PFSK-1 (cell line): Measurements from ENCODE around the gene CHST11.

Source experiments
- FOXP2 ChIP-seq: optimal IDR thresholded peaks from 2 replicates; pipeline ENCODE3; 2011; ENCODE audit warnings: borderline replicate concordance, control low read depth, inconsistent platforms; ENCODE audit not compliant: insufficient read depth; ENCODE audit errors: extremely low read length, extremely low read depth
- POLR2AphosphoS5 ChIP-seq: IDR thresholded peaks from 2 replicates; pipeline ENCODE4 v1.6.1; 2012; ENCODE audit warnings: low read depth, mild to moderate bottlenecking, control low read depth, low read length, moderate library complexity
- SIN3A ChIP-seq: IDR thresholded peaks from 2 replicates; pipeline ENCODE4 v1.6.1; 2012; ENCODE audit warnings: mild to moderate bottlenecking, low read length, moderate library complexity, borderline replicate concordance; ENCODE audit not compliant: insufficient read depth
- TAF1 ChIP-seq: IDR thresholded peaks from 2 replicates; pipeline ENCODE4 v1.6.1; 2012; ENCODE audit warnings: low read length, control low read depth, borderline replicate concordance; ENCODE audit not compliant: insufficient read depth
- TF ChIP-seq, protein P1 (sequence below), 2 experiments: IDR thresholded peaks; 2 replicates each; pipeline versions ENCODE4 v1.6.1 to v1.8.0; 2011 to 2012; ENCODE audit warnings: low read depth in 2 of 2, low read length in 2 of 2, control low read depth in 1 of 2, inconsistent platforms in 1 of 2, mild to moderate bottlenecking in 1 of 2, moderate library complexity in 1 of 2; ENCODE audit not compliant: insufficient read depth in 1 of 2

DNA sequence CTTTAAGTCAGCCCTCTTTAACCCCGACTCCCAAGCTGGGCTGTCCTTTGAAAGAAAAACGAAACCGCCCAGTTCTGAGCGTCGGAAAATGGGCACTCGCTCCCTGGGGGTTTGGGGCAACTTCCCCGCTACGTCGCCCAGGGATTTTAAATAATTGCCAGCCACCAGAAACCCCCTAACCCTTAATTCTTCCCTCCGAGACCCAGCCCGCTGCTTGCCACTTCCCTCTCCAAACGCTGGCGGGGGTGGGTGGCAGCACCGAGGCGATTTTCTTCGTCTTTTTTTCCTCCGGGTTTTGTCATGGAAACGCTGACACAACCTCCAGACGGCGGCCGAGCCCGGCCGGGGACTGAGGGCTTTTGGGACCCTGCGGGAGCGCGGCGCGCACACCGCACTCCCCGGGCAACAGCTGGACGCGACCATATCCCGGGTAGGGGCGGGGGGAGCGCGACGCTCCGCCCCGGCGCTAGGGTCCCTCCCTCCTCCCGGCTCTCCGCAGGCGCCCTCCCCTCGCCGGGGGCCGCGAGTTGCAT, at the start of gene CHST11:
- TF ChIP-seq TAF1, result no peak
- no peak for TF ChIP-seq POLR2AphosphoS5
- peak; percentile 50; the same call in 1 of the 2 replicates for TF ChIP-seq SIN3A
- TF ChIP-seq, protein P1, sequence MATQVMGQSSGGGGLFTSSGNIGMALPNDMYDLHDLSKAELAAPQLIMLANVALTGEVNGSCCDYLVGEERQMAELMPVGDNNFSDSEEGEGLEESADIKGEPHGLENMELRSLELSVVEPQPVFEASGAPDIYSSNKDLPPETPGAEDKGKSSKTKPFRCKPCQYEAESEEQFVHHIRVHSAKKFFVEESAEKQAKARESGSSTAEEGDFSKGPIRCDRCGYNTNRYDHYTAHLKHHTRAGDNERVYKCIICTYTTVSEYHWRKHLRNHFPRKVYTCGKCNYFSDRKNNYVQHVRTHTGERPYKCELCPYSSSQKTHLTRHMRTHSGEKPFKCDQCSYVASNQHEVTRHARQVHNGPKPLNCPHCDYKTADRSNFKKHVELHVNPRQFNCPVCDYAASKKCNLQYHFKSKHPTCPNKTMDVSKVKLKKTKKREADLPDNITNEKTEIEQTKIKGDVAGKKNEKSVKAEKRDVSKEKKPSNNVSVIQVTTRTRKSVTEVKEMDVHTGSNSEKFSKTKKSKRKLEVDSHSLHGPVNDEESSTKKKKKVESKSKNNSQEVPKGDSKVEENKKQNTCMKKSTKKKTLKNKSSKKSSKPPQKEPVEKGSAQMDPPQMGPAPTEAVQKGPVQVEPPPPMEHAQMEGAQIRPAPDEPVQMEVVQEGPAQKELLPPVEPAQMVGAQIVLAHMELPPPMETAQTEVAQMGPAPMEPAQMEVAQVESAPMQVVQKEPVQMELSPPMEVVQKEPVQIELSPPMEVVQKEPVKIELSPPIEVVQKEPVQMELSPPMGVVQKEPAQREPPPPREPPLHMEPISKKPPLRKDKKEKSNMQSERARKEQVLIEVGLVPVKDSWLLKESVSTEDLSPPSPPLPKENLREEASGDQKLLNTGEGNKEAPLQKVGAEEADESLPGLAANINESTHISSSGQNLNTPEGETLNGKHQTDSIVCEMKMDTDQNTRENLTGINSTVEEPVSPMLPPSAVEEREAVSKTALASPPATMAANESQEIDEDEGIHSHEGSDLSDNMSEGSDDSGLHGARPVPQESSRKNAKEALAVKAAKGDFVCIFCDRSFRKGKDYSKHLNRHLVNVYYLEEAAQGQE (IDR thresholded peaks at IDR 0.05; ENCODE audit: insufficient read depth in 1 of 2, low read depth in 2 of 2, low read length in 2 of 2), result no peak
- no peak for TF ChIP-seq FOXP2
